GM12891 (cell line): Measurements from ENCODE around the gene DHRS4.

Source experiments
- POLR2A ChIP-seq: IDR thresholded peaks from 2 replicates; pipeline ENCODE4 v1.6.1; 2011; ENCODE audit warnings: low read depth, low read length, control low read depth
- POLR2AphosphoS5 ChIP-seq: IDR thresholded peaks from 2 replicates; pipeline ENCODE4 v1.6.1; 2011; ENCODE audit warnings: low read depth, low read length, control low read depth

- TF ChIP-seq POLR2A (no peak), POLR2AphosphoS5 (no peak)
These were observed 23.7 kb upstream of the DHRS4 start for GRCh38 chr14:23929822-23930294.
